GM23338 (cell line): ENCODE data around the gene UMOD.

Experiments
- CREB1 ChIP-seq: fragments of 250-450 bp; sonication (Bioruptor Pico); IDR thresholded peaks from 2 replicates; pipeline ENCODE4 v1.5.0; 2020; ENCODE audit warnings: low read depth, mild to moderate bottlenecking, moderate library complexity
- EZH2 ChIP-seq: fragments of 200-600 bp; sonication (generic); IDR thresholded peaks from one replicate; pipeline ENCODE4 v1.8.0; 2017; ENCODE audit warnings: antibody characterized with exemption, mild to moderate bottlenecking, low read depth; ENCODE audit not compliant: unreplicated experiment
- EZH2phosphoT487 ChIP-seq: fragments of 200-600 bp; sonication (generic); IDR thresholded peaks from one replicate; pipeline ENCODE4 v1.8.1; 2018; ENCODE audit warnings: antibody characterized with exemption; ENCODE audit not compliant: unreplicated experiment
- JUNB ChIP-seq: IDR thresholded peaks from one replicate; pipeline ENCODE4 v1.6.1; 2016; ENCODE audit warnings: antibody characterized with exemption; ENCODE audit not compliant: unreplicated experiment
- NANOG ChIP-seq: IDR thresholded peaks from 2 replicates; pipeline ENCODE4 v1.6.1; 2016; ENCODE audit warnings: antibody characterized with exemption, borderline replicate concordance
- POLR2AphosphoS5 ChIP-seq: IDR thresholded peaks from 2 replicates; pipeline ENCODE4 v1.6.1; 2016; ENCODE audit warnings: antibody characterized with exemption, low read depth
- STAT1 ChIP-seq: IDR thresholded peaks from one replicate; pipeline ENCODE4 v1.6.1; 2016; ENCODE audit warnings: antibody characterized with exemption; ENCODE audit not compliant: unreplicated experiment
- ZNF114 ChIP-seq: fragments of 250-450 bp; sonication (Bioruptor Pico); IDR thresholded peaks from 2 replicates; pipeline ENCODE4 v1.5.0; 2020; ENCODE audit warnings: mild to moderate bottlenecking, moderate library complexity
- ZNF331 ChIP-seq: fragments of 250-450 bp; sonication (Bioruptor Pico); IDR thresholded peaks from 2 replicates; pipeline ENCODE4 v1.5.0; 2020; ENCODE audit warnings: low read depth, mild to moderate bottlenecking, moderate library complexity
- TF ChIP-seq, protein P1 (sequence below), 2 experiments: fragments of 200-600 bp in 1 of 2; sonication (generic) in 1 of 2; conservative IDR thresholded peaks; 2 replicates each; pipeline versions ENCODE4 v1.5.1 to v1.6.1; 2016 to 2017; ENCODE audit warnings: antibody characterized with exemption in 2 of 2, low read depth in 2 of 2, mild to moderate bottlenecking in 2 of 2, moderate library complexity in 1 of 2
- TF ChIP-seq, protein P2 (sequence below): IDR thresholded peaks from one replicate; pipeline ENCODE4 v1.6.1; 2018; ENCODE audit warnings: antibody characterized with exemption; ENCODE audit not compliant: unreplicated experiment
- TF ChIP-seq, protein P3 (sequence below): IDR thresholded peaks from 2 replicates; pipeline ENCODE4 v1.6.1; 2016; ENCODE audit warnings: antibody characterized with exemption
- TF ChIP-seq, protein P4 (sequence below): fragments of 250-450 bp; sonication (Bioruptor Pico); IDR thresholded peaks from 2 replicates; pipeline ENCODE4 v1.5.0; 2020; ENCODE audit warnings: mild to moderate bottlenecking, moderate library complexity

DNA sequence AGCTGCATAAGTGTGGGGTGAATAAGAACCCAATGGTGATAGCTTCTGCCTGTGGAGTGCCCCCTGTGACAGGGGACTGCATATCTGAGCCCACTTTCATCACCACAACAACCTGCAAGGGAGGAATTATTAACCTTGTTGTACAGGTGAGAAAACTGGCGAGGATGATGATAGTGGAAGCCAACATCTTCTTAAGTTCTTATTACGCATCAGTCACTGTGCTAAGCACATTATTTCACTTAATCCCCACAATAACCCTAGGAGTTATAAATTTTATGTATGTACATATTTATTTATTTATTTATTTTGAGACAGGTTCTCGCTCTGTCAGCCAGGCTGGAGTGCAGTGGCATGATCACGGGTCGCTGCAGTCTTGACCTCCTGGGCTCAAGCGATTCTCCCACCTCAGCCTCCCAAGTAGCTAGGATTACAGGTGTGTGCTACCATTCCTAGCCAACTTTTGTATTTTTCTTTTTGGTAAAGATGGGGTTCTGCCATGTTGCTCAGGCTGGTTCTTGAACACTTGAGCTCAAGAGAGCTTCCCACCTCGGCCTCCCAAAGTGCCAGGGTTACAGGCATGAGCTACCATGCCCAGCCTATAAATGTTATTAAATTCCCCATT, 44.4 kb upstream of the UMOD start:
- TF ChIP-seq, protein P1, sequence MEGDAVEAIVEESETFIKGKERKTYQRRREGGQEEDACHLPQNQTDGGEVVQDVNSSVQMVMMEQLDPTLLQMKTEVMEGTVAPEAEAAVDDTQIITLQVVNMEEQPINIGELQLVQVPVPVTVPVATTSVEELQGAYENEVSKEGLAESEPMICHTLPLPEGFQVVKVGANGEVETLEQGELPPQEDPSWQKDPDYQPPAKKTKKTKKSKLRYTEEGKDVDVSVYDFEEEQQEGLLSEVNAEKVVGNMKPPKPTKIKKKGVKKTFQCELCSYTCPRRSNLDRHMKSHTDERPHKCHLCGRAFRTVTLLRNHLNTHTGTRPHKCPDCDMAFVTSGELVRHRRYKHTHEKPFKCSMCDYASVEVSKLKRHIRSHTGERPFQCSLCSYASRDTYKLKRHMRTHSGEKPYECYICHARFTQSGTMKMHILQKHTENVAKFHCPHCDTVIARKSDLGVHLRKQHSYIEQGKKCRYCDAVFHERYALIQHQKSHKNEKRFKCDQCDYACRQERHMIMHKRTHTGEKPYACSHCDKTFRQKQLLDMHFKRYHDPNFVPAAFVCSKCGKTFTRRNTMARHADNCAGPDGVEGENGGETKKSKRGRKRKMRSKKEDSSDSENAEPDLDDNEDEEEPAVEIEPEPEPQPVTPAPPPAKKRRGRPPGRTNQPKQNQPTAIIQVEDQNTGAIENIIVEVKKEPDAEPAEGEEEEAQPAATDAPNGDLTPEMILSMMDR (conservative IDR thresholded peaks at IDR 0.05; ENCODE audit: low read depth in 2 of 2), result no peak
- TF ChIP-seq EZH2phosphoT487 (no peak), CREB1 (CRISPR knock-in tag) (no peak), EZH2 (no peak), JUNB (no peak), POLR2AphosphoS5 (no peak), ZNF331 (CRISPR knock-in tag) (no peak), ZNF114 (CRISPR knock-in tag) (no peak), STAT1 (no peak), NANOG (no peak)
- TF ChIP-seq, protein P2, sequence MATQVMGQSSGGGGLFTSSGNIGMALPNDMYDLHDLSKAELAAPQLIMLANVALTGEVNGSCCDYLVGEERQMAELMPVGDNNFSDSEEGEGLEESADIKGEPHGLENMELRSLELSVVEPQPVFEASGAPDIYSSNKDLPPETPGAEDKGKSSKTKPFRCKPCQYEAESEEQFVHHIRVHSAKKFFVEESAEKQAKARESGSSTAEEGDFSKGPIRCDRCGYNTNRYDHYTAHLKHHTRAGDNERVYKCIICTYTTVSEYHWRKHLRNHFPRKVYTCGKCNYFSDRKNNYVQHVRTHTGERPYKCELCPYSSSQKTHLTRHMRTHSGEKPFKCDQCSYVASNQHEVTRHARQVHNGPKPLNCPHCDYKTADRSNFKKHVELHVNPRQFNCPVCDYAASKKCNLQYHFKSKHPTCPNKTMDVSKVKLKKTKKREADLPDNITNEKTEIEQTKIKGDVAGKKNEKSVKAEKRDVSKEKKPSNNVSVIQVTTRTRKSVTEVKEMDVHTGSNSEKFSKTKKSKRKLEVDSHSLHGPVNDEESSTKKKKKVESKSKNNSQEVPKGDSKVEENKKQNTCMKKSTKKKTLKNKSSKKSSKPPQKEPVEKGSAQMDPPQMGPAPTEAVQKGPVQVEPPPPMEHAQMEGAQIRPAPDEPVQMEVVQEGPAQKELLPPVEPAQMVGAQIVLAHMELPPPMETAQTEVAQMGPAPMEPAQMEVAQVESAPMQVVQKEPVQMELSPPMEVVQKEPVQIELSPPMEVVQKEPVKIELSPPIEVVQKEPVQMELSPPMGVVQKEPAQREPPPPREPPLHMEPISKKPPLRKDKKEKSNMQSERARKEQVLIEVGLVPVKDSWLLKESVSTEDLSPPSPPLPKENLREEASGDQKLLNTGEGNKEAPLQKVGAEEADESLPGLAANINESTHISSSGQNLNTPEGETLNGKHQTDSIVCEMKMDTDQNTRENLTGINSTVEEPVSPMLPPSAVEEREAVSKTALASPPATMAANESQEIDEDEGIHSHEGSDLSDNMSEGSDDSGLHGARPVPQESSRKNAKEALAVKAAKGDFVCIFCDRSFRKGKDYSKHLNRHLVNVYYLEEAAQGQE, result no peak
- TF ChIP-seq, protein P3, sequence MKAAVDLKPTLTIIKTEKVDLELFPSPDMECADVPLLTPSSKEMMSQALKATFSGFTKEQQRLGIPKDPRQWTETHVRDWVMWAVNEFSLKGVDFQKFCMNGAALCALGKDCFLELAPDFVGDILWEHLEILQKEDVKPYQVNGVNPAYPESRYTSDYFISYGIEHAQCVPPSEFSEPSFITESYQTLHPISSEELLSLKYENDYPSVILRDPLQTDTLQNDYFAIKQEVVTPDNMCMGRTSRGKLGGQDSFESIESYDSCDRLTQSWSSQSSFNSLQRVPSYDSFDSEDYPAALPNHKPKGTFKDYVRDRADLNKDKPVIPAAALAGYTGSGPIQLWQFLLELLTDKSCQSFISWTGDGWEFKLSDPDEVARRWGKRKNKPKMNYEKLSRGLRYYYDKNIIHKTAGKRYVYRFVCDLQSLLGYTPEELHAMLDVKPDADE, result no peak
- TF ChIP-seq, protein P4, sequence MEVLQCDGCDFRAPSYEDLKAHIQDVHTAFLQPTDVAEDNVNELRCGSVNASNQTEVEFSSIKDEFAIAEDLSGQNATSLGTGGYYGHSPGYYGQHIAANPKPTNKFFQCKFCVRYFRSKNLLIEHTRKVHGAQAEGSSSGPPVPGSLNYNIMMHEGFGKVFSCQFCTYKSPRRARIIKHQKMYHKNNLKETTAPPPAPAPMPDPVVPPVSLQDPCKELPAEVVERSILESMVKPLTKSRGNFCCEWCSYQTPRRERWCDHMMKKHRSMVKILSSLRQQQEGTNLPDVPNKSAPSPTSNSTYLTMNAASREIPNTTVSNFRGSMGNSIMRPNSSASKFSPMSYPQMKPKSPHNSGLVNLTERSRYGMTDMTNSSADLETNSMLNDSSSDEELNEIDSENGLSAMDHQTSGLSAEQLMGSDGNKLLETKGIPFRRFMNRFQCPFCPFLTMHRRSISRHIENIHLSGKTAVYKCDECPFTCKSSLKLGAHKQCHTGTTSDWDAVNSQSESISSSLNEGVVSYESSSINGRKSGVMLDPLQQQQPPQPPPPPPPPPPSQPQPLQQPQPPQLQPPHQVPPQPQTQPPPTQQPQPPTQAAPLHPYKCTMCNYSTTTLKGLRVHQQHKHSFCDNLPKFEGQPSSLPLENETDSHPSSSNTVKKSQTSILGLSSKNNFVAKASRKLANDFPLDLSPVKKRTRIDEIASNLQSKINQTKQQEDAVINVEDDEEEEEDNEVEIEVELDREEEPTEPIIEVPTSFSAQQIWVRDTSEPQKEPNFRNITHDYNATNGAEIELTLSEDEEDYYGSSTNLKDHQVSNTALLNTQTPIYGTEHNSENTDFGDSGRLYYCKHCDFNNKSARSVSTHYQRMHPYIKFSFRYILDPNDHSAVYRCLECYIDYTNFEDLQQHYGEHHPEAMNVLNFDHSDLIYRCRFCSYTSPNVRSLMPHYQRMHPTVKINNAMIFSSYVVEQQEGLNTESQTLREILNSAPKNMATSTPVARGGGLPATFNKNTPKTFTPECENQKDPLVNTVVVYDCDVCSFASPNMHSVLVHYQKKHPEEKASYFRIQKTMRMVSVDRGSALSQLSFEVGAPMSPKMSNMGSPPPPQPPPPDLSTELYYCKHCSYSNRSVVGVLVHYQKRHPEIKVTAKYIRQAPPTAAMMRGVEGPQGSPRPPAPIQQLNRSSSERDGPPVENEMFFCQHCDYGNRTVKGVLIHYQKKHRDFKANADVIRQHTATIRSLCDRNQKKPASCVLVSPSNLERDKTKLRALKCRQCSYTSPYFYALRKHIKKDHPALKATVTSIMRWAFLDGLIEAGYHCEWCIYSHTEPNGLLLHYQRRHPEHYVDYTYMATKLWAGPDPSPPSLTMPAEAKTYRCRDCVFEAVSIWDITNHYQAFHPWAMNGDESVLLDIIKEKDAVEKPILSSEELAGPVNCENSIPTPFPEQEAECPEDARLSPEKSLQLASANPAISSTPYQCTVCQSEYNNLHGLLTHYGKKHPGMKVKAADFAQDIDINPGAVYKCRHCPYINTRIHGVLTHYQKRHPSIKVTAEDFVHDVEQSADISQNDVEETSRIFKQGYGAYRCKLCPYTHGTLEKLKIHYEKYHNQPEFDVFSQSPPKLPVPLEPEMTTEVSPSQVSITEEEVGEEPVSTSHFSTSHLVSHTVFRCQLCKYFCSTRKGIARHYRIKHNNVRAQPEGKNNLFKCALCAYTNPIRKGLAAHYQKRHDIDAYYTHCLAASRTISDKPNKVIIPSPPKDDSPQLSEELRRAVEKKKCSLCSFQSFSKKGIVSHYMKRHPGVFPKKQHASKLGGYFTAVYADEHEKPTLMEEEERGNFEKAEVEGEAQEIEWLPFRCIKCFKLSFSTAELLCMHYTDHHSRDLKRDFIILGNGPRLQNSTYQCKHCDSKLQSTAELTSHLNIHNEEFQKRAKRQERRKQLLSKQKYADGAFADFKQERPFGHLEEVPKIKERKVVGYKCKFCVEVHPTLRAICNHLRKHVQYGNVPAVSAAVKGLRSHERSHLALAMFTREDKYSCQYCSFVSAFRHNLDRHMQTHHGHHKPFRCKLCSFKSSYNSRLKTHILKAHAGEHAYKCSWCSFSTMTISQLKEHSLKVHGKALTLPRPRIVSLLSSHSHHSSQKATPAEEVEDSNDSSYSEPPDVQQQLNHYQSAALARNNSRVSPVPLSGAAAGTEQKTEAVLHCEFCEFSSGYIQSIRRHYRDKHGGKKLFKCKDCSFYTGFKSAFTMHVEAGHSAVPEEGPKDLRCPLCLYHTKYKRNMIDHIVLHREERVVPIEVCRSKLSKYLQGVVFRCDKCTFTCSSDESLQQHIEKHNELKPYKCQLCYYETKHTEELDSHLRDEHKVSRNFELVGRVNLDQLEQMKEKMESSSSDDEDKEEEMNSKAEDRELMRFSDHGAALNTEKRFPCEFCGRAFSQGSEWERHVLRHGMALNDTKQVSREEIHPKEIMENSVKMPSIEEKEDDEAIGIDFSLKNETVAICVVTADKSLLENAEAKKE (CRISPR knock-in tag), result no peak
